ENCODE results near the gene MTCH1.
A peak's percentile ranks its signal among the peaks of the same experiment; 100 is the strongest.

Gene MTCH1

DNA sequence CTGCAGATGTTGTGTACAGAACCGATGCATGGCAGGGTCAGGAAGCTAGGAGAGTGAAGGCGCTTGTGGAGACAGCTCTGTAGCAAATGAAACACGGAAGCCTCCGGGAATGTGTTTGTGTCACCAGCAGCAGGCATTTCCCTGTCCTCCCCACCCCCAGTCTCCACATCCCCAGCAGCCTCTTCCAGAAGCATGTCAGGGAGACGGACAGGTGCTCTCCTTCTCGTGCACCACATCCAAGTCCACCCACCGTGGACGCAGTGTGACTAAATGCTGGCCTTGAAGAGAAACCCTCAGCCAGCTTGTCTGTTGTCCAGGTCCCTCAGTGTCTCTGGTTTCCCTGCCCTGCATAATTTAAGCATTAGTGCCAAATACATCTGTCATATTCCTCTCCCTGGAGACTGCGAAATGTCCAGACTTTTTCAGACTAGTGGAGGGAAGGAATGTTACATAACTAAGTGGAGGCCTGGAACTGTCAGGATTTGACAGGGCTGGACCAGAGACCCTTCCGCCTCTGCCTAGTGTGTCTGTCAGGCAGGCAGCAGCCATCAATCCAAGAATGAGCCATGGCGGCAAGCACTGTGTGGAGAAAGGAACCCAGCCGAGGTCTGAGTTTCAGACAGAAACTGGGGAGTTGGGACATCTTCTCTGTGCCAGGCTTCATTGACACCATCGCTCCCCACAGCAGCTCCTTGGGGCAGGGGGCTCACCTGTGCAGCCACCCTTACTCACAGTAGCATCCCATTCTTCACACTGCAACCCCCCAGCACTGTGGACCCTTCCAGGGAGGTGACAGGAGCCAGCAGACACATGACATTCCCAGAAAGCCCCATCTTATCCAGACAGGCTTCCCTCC, 58.1 kb downstream of the MTCH1 start:
- DNase-seq: peak; percentile 7

DNA sequence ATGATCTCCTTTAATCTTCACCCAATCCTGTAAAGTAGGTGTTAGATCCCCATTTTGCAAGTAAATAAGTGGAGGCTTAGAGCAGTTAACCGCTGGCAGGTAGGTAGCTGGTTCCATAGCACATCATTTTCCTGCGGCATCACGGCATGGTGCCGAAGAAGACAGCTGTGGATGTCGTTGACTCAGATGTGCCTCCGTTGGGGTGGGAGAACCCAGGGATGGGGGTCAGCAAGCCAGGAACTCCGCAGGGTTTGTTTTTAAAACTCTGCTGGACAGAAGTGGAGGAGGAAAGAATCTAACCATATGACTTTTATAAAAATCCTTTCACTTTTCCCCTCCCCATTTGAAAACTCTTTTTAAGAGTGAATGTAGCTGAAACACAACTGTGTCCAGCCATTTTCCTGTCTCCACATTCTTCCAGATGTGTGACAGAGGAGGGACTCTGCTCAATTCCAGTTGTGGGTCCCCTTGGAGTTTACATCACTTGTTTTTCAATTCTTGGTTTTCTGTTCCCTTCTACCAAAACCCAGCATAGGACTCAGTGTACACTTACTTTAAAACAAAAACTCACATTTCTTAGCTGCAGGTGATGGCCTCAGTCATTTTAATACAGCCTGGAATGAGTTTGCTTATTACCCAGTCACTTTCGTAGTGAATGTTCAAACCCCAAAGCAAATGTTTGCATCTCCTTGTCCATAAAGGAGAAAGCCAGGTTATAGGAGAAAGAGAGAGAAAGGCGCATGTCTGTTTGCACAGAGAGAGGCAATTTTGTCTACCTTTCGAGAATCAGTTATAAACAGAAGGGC, 59.1 kb downstream of the MTCH1 start:
- no peak for DNase-seq

DNA sequence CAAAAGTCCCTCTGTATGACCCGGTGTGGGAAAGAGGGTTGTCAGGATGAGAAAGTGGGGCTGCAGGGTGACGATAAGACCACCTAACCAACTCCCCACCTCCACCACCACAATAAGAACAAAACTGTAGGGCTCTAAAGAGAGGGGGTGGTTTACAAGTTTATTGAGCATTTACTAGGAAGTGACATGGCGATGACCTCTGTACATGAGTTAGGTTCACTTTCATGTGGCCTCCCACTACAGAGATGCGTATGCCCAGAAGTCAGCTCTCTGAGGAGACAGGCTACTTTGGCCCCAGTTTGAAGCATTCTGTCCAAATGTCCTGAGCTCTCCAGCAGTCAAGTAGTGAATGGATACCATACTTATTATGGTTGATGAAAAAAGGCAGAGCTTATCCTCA, 60.2 kb downstream of the MTCH1 start:
- DNase-seq: no peak

DNA sequence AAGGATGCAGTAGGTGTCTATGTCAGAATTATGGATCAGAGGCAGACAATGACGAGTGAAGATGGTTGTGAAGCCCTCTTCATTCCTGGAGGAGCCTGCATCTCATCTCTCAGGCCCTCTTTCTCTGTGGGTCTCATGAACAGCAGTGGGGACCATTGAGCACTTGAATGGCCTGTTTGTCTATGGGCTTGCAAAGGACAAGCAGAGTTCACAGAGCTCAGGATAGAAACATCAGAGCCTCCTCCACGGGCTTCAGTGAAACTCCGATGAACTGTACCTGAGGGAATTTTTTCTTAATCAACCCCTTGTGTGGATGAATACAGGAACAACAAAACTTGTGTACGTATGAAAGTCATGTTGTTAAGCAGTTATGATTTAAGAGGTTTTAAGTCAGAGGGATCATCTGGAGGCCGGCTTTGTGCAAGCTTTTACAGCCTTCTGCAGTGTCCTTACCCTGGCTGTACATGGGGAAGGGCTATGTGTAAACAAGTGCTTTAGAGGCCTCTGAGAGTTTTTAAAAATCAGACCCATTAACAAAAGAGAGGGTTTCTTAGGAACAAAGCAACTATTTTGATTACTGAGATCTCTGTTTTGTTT, 61.1 kb downstream of the MTCH1 start:
- DNase-seq: no peak

DNA sequence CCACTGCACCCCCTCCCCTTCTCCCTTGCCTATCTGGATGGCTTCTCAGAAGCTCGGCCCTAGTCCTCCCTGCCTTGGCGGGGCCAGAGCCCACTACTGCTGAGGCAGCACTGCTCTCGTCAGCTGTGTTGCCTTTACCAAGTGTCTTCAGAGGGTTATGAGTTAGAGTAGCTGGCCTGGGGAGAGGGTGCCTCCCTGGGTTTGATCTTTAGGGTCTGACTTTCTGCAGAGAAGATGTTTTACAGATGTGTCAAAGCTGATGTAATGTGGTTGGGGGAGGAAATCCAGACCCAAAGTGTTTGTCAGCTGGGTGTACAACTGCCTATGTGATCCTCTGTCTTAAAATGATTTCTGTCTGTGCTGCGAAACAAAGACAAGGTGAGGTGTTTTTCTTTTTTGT, 61.9 kb downstream of the MTCH1 start:
- DNase-seq: no peak

DNA sequence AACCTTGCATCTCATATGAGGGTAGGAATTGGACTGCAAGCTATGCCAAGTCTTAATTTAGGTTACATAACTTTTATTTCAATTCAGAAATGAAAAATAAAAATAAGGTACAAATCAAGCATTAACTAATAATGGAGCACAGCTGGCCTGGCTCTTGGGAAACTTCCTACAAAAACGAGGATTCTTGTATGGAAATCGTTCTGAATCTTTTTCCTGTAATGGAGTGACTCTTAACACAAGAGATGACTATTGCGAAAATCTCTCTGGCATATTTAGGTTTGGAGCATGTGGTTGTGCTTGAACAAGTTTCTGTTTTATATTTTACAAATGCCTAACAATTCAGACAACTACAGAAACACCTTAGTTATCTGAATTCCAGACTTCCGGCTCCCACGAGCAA, 65.5 kb downstream of the MTCH1 start:
- no peak for DNase-seq

DNA sequence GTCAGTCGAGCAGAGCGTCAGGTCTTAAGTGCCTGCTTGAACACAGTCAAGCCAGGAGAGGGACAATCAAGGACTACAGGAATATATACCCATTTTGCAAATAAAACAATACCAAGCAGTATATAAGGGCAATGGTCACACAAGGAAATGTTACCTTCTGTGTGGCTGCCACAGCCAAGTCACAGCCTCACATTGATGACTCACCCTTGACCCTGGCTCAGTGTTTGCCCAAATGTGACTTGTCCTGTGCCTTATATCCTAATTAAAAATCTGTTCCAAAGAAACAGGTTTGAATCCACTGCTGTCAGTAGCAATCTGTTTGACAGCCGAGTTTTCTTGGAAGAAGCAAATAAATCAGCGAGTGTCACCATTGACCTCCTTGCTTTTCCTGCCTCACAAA, 65.9 kb downstream of the MTCH1 start:
- no peak for DNase-seq

Measured in right kidney (tissue), 1 donor.